Loucy (cell line): ENCODE results near the gene ASMTL.

Source experiments
- CTCF ChIP-seq: fragments of 200-600 bp; sonication (generic); conservative IDR thresholded peaks from 2 replicates; pipeline ENCODE4 v1.5.1; 2014; ENCODE audit warnings: mild to moderate bottlenecking, antibody characterized with exemption, low read length
- EZH2phosphoT487 ChIP-seq: fragments of 200-600 bp; IDR thresholded peaks from 2 replicates; pipeline ENCODE4 v1.6.1; 2018; ENCODE audit warnings: antibody characterized with exemption, mild to moderate bottlenecking, moderate library complexity, borderline replicate concordance

GRCh38 chrX:1354036-1355019 lies 98.4 kb downstream of the ASMTL start:
- TF ChIP-seq CTCF (no peak), EZH2phosphoT487 (no peak)
